Osteoblast (primary cell): ENCODE measurements around the gene DISC1. TPM values are rescaled to one million over a fixed set of nuclear protein-coding genes. Genes with fewer than 3 reads are reported as not detected.

Experiments
- DNase-seq: peaks from one replicate; pipeline ENCODE4 v3.0.0; 2011; ENCODE audit warnings: low spot score, mixed read lengths; ENCODE audit not compliant: insufficient read length; ENCODE audit errors: missing footprints
- H2AFZ ChIP-seq: 2 replicates; pipeline ENCODE4 v1.6.0; 2011; ENCODE audit warnings: mild to moderate bottlenecking, low read length
- H3K27ac ChIP-seq: 2 replicates; pipeline ENCODE4 v1.5.1; 2011; ENCODE audit warnings: mild to moderate bottlenecking, low read depth, low read length, moderate library complexity
- H3K27me3 ChIP-seq: 2 replicates; pipeline ENCODE4 v1.6.0; 2012; ENCODE audit warnings: mild to moderate bottlenecking, control low read depth, inconsistent platforms, low read length, moderate library complexity; ENCODE audit not compliant: insufficient read depth
- H3K36me3 ChIP-seq: 2 replicates; pipeline ENCODE4 v1.5.1; 2011; ENCODE audit warnings: mild to moderate bottlenecking, low read length, control low read depth, moderate library complexity; ENCODE audit not compliant: insufficient read depth
- H3K4me1 ChIP-seq: 2 replicates; pipeline ENCODE4 v1.5.1; 2011; ENCODE audit warnings: mild to moderate bottlenecking, low read length, control low read depth, moderate library complexity; ENCODE audit not compliant: insufficient read depth
- H3K4me2 ChIP-seq: 2 replicates; pipeline ENCODE4 v1.6.0; 2011; ENCODE audit warnings: mild to moderate bottlenecking, low read length; ENCODE audit not compliant: insufficient read depth
- H3K4me3 ChIP-seq: fragments of 200-600 bp; sonication (generic); 3 replicates; pipeline ENCODE4 v1.5.1; 2012; ENCODE audit warnings: mild to moderate bottlenecking, low read length, inconsistent platforms; ENCODE audit not compliant: insufficient read depth
- H3K79me2 ChIP-seq: 2 replicates; pipeline ENCODE4 v1.6.0; 2012; ENCODE audit warnings: mild to moderate bottlenecking, low read length, control low read depth, inconsistent platforms; ENCODE audit not compliant: insufficient read depth
- H3K9me3 ChIP-seq: 2 replicates; pipeline ENCODE4 v1.5.1; 2011; ENCODE audit warnings: low read depth, low read length, control low read depth
- H4K20me1 ChIP-seq: 2 replicates; pipeline ENCODE4 v1.6.0; 2012; ENCODE audit warnings: mild to moderate bottlenecking, low read length, control low read depth; ENCODE audit not compliant: insufficient read depth
- total RNA-seq: library from RNA; depleted of rRNA; stranded (reverse); fragments of >200 nt; gene quantifications from 2 replicates; pipeline ENCODE4 v1.2.3, GENCODE V29; 2012
- TF ChIP-seq, protein P1 (sequence below): IDR thresholded peaks from 2 replicates; pipeline ENCODE4 v1.5.1; 2011; ENCODE audit warnings: mild to moderate bottlenecking, low read depth, low read length, moderate library complexity; ENCODE audit errors: extremely low read depth

Gene DISC1
- total RNA-seq, 1 donor, result 11.9 TPM

DNA sequence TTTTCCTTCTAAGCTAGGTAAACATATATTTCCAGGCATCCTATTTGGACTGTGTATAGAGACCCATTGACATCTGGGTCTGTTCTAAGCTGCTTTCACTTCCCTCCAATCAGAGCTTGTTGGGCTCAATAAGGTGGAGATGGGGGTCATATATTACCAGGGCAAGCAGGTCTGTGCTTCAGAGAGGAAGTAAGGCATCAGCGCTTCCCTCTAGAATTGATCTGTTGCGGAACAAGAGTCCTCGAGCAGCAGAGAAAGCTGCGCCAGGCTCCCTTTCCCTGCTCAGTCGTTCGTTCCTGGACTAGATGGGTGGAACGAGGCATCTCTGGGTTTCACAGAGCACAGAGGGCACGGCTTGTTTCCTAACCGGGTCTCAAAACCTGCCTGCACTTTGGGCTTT, 63.5 kb downstream of the DISC1 start:
- Histone ChIP-seq H3K4me2 (no peak overlapping the region), H2AFZ (no peak overlapping the region), H3K27ac (no peak overlapping the region), H3K27me3 (no peaks in the 10 kb centered on the region), H3K9me3 (no peaks in the 10 kb centered on the region), H3K4me1 (no peaks in the 10 kb centered on the region), H3K36me3 (no peaks in the 10 kb centered on the region), H3K79me2 (no peaks in the 10 kb centered on the region), H3K4me3 (no peak overlapping the region), H4K20me1 (no peaks in the 10 kb centered on the region)
- TF ChIP-seq, protein P1, sequence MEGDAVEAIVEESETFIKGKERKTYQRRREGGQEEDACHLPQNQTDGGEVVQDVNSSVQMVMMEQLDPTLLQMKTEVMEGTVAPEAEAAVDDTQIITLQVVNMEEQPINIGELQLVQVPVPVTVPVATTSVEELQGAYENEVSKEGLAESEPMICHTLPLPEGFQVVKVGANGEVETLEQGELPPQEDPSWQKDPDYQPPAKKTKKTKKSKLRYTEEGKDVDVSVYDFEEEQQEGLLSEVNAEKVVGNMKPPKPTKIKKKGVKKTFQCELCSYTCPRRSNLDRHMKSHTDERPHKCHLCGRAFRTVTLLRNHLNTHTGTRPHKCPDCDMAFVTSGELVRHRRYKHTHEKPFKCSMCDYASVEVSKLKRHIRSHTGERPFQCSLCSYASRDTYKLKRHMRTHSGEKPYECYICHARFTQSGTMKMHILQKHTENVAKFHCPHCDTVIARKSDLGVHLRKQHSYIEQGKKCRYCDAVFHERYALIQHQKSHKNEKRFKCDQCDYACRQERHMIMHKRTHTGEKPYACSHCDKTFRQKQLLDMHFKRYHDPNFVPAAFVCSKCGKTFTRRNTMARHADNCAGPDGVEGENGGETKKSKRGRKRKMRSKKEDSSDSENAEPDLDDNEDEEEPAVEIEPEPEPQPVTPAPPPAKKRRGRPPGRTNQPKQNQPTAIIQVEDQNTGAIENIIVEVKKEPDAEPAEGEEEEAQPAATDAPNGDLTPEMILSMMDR, result no peak
- no peak for DNase-seq

DNA sequence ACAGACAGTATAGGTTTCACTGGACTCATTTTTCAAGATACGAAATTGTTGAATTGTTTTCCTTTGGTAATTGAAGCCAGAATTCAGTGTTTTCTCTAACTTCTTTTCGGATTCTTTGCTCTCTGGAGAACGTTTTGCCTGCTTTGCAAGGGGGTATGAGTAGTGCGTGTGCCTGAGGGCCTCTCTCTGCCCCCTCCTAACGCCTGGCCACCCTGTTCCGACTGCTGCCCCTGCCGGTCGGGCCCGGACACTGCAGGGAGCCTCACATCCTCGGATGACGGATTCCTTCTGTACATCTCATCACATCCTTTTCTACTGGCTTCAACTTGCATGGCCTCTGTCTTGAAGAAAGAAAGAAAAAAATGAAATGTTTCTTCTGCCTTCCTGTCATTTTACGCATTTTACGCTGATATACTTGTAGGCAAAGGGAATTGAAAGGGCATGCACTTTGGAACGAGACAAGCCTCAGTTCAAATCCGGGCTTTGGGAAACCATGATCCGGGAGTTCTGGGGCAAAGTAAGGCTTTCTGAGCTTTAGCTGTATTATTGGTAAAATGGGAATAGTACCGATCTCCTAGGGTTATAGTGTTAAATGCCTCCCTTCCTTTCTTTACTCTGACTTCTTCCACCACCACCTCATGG, 65.1 kb downstream of the DISC1 start:
- no peaks in the 10 kb centered on the region for H3K79me2 ChIP-seq
- no peaks in the 10 kb centered on the region for H4K20me1 ChIP-seq
- no peaks in the 10 kb centered on the region for H3K27me3 ChIP-seq
- H3K27ac ChIP-seq, result no peak overlapping the region
- H3K4me3 ChIP-seq, result no peak overlapping the region
- H3K4me2 ChIP-seq, result peak overlapping the region; percentile 48
- no peaks in the 10 kb centered on the region for H3K36me3 ChIP-seq
- TF ChIP-seq, protein P1, result peak; percentile 73
- peak; percentile 94 for DNase-seq
- H3K9me3 ChIP-seq, result no peaks in the 10 kb centered on the region
- H2AFZ ChIP-seq, result no peak overlapping the region
- no peaks in the 10 kb centered on the region for H3K4me1 ChIP-seq

DNA sequence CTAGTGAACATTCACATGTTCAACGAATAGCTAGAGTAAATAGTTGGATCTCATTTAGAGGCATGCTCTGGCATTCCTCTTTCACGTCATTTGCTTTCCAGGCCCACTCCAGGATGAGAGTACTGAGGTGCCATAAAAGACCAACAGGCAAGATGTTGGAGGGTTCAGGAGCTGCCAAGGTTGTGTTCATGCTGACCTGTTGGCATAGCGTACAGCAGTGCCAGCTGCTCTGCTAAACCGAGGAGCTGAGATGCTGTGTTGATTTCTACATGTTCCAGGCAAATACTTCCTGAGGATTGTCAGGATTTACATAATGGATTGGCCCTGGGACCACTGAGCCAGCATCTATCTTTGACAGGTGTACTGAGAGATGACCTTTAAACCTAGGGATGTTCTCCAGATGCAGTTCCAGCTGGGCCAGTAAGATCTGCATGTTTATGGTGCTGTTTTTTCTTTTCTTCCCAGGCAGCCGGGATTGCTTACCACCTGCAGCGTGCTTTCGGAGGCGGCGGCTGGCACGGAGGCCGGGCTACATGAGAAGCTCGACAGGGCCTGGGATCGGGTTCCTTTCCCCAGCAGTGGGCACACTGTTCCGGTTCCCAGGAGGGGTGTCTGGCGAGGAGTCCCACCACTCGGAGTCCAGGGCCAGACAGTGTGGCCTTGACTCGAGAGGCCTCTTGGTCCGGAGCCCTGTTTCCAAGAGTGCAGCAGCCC, 66.9 kb downstream of the DISC1 start:
- H3K36me3 ChIP-seq, result no peaks in the 10 kb centered on the region
- DNase-seq, result no peak
- no peaks in the 10 kb centered on the region for H3K4me1 ChIP-seq
- no peak overlapping the region for H3K27ac ChIP-seq
- TF ChIP-seq, protein P1, result no peak
- H3K4me2 ChIP-seq, result no peak overlapping the region
- no peaks in the 10 kb centered on the region for H3K9me3 ChIP-seq
- H3K79me2 ChIP-seq, result no peaks in the 10 kb centered on the region
- no peak overlapping the region for H2AFZ ChIP-seq
- no peak overlapping the region for H3K4me3 ChIP-seq
- H3K27me3 ChIP-seq, result no peaks in the 10 kb centered on the region
- H4K20me1 ChIP-seq, result no peaks in the 10 kb centered on the region

DNA sequence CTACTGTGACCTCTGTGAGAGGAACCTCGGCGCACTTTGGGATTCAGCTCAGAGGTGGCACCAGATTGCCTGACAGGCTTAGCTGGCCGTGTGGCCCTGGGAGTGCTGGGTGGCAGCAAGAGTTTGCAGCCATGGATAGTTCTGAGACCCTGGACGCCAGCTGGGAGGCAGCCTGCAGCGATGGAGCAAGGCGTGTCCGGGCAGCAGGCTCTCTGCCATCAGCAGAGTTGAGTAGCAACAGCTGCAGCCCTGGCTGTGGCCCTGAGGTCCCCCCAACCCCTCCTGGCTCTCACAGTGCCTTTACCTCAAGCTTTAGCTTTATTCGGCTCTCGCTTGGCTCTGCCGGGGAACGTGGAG, 67.5 kb downstream of the DISC1 start:
- Histone ChIP-seq H3K36me3 (no peaks in the 10 kb centered on the region), H3K27me3 (no peaks in the 10 kb centered on the region), H3K79me2 (no peaks in the 10 kb centered on the region), H4K20me1 (no peaks in the 10 kb centered on the region), H2AFZ (no peak overlapping the region), H3K4me1 (no peaks in the 10 kb centered on the region), H3K9me3 (no peaks in the 10 kb centered on the region), H3K4me2 (no peak overlapping the region), H3K27ac (no peak overlapping the region), H3K4me3 (no peak overlapping the region)
- TF ChIP-seq, protein P1, result no peak
- no peak for DNase-seq
